SK-N-SH (cell line): ENCODE results near the gene GRIN2A. TPM values are rescaled to one million over a fixed set of nuclear protein-coding genes. Genes with fewer than 3 reads are reported as not detected.

ENCODE experiments used
- CTCF ChIA-PET: fragments of 300-600, 350-600 bp; formaldehyde crosslinking; extraction: SDS; loops from one replicate; lab custom pipeline; 2021; lab: Yijun Ruan, JAX
- POLR2A ChIA-PET: fragments of 350-600 bp; sonication (Branson Sonifier 250); formaldehyde crosslinking; extraction: SDS; loops from one replicate; lab custom pipeline; 2020; ENCODE audit warnings: antibody characterized with exemption, inconsistent platforms; lab: Yijun Ruan, JAX
- DNase-seq: peaks from one replicate; pipeline ENCODE4 v3.0.0; 2012
- H2AFZ ChIP-seq: fragments of 200-600 bp; sonication (generic); 2 replicates; pipeline ENCODE4 v1.8.1; 2016; ENCODE audit warnings: antibody characterized with exemption, mild to moderate bottlenecking, low read depth
- H3F3A ChIP-seq: fragments of 200-600 bp; sonication (generic); replicated peaks from 2 replicates; pipeline ENCODE3; 2016; ENCODE audit warnings: antibody characterized with exemption, mild to moderate bottlenecking; ENCODE audit not compliant: insufficient read depth
- H3K27ac ChIP-seq, 2 experiments: fragments of 200-500 bp in 1 of 2; fragments of 200-600 bp in 1 of 2; sonication (Bioruptor generic) in 1 of 2; sonication (generic), shearing (Covaris generic) in 1 of 2; 2 replicates each; pipeline versions ENCODE4 v1.5.1 to v1.6.1; 2014 to 2016; ENCODE audit warnings: low read depth in 2 of 2, inconsistent platforms in 1 of 2, low read length in 1 of 2, mild to moderate bottlenecking in 1 of 2, mixed read lengths in 1 of 2
- H3K27me3 ChIP-seq: fragments of 200-600 bp; sonication (generic), shearing (Covaris generic); 2 replicates; pipeline ENCODE4 v1.6.1; 2016; ENCODE audit warnings: mixed run types; ENCODE audit not compliant: insufficient read depth
- H3K36me3 ChIP-seq, 2 experiments: fragments of 200-500 bp in 1 of 2; fragments of 200-600 bp in 1 of 2; sonication (Bioruptor generic) in 1 of 2; sonication (generic) in 1 of 2; replicated peaks in 1 of 2; 2 replicates each; pipeline versions ENCODE3 to v1.5.1; 2014 to 2016; ENCODE audit warnings: low read length in 1 of 2, mild to moderate bottlenecking in 1 of 2; ENCODE audit not compliant: insufficient read depth in 2 of 2, control insufficient read depth in 1 of 2
- H3K4me1 ChIP-seq, 2 experiments: fragments of 200-500 bp in 1 of 2; fragments of 200-600 bp in 1 of 2; sonication (Bioruptor generic) in 1 of 2; sonication (generic), shearing (Covaris generic) in 1 of 2; 2 replicates each; pipeline versions ENCODE4 v1.5.1 to v1.6.1; 2014 to 2016; ENCODE audit warnings: low read depth in 1 of 2, low read length in 1 of 2, mixed run types in 1 of 2; ENCODE audit not compliant: insufficient read depth in 2 of 2, control insufficient read depth in 1 of 2
- H3K4me2 ChIP-seq: fragments of 200-600 bp; sonication (generic), shearing (Covaris generic); 2 replicates; pipeline ENCODE4 v1.6.1; 2017; ENCODE audit warnings: mixed run types
- H3K4me3 ChIP-seq, 2 experiments: fragments of 200-500 bp in 1 of 2; fragments of 200-600 bp in 1 of 2; sonication (Bioruptor generic) in 1 of 2; sonication (generic), shearing (Covaris generic) in 1 of 2; 2 replicates each; pipeline versions ENCODE4 v1.5.1 to v1.8.1; 2014 to 2016; ENCODE audit warnings: low read depth in 2 of 2, inconsistent platforms in 1 of 2, low read length in 1 of 2, mild to moderate bottlenecking in 1 of 2, mixed read lengths in 1 of 2, moderate library complexity in 1 of 2
- H3K79me2 ChIP-seq: fragments of 200-600 bp; sonication (generic); 2 replicates; pipeline ENCODE4 v1.8.1; 2017; ENCODE audit warnings: mild to moderate bottlenecking; ENCODE audit not compliant: insufficient read depth
- H3K9ac ChIP-seq: fragments of 200-600 bp; sonication (generic); 2 replicates; pipeline ENCODE4 v1.6.1; 2017; ENCODE audit warnings: mixed run types
- H3K9me2 ChIP-seq: fragments of 200-600 bp; sonication (generic); 2 replicates; pipeline ENCODE4 v1.6.1; 2017; ENCODE audit warnings: mixed run types
- H3K9me3 ChIP-seq: fragments of 200-600 bp; sonication (generic); 2 replicates; pipeline ENCODE4 v1.6.1; 2017; ENCODE audit warnings: mixed run types, mild to moderate bottlenecking, moderate library complexity
- H4K20me1 ChIP-seq: fragments of 200-600 bp; sonication (generic); 2 replicates; pipeline ENCODE4 v1.6.1; 2017; ENCODE audit warnings: mild to moderate bottlenecking, mixed run types; ENCODE audit not compliant: insufficient read depth
- CHD2 ChIP-seq: fragments of 150-350 bp; IDR thresholded peaks from 2 replicates; pipeline ENCODE4 v1.6.1; 2018; ENCODE audit warnings: low read length; ENCODE audit not compliant: partially characterized antibody
- CTCF ChIP-seq: fragments of 200-600 bp; sonication (generic); IDR thresholded peaks from 2 replicates; pipeline ENCODE4 v1.6.1; 2017; ENCODE audit warnings: antibody characterized with exemption, mild to moderate bottlenecking, moderate library complexity
- EZH2phosphoT487 ChIP-seq: fragments of 200-600 bp; sonication (generic); IDR thresholded peaks from 2 replicates; pipeline ENCODE4 v1.6.1; 2017; ENCODE audit warnings: low read depth, mixed run types, mild to moderate bottlenecking, antibody characterized with exemption, moderate library complexity, borderline replicate concordance
- FOSL2 ChIP-seq: IDR thresholded peaks from 2 replicates; pipeline ENCODE4 v1.4.0; 2012; ENCODE audit warnings: low read depth, mild to moderate bottlenecking, moderate library complexity, borderline replicate concordance
- FOXJ3 ChIP-seq: sonication (generic); formaldehyde crosslinking; IDR thresholded peaks from 2 replicates; pipeline ENCODE4 v1.5.1; 2020; ENCODE audit warnings: mild to moderate bottlenecking, missing genetic modification reagents
- GABPA ChIP-seq: IDR thresholded peaks from 2 replicates; pipeline ENCODE4 v1.4.0; 2012; ENCODE audit warnings: low read depth, mild to moderate bottlenecking
- GATA2 ChIP-seq: sonication (generic); formaldehyde crosslinking; IDR thresholded peaks from 2 replicates; pipeline ENCODE4 v1.5.0; 2020; ENCODE audit warnings: mild to moderate bottlenecking, missing genetic modification reagents
- IRF3 ChIP-seq: fragments of 150-350 bp; IDR thresholded peaks from 2 replicates; pipeline ENCODE4 v1.6.1; 2016; ENCODE audit warnings: mild to moderate bottlenecking, low read depth, low read length
- JUND ChIP-seq: IDR thresholded peaks from 2 replicates; pipeline ENCODE4 v1.4.0; 2012
- MEF2A ChIP-seq: IDR thresholded peaks from 2 replicates; pipeline ENCODE4 v1.4.0; 2012; ENCODE audit warnings: low read depth, borderline replicate concordance
- MXI1 ChIP-seq: IDR thresholded peaks from 2 replicates; pipeline ENCODE4 v1.6.1; 2012; ENCODE audit warnings: mild to moderate bottlenecking, low read depth, low read length, improper control_type of control experiment
- NFIC ChIP-seq: IDR thresholded peaks from 2 replicates; pipeline ENCODE4 v1.4.0; 2012; ENCODE audit warnings: borderline replicate concordance
- POLR2AphosphoS5 ChIP-seq: IDR thresholded peaks from 2 replicates; pipeline ENCODE4 v1.6.1; 2012; ENCODE audit warnings: low read depth, low read length
- RCOR1 ChIP-seq: fragments of 150-350 bp; IDR thresholded peaks from 2 replicates; pipeline ENCODE4 v1.6.1; 2017; ENCODE audit warnings: antibody characterized with exemption, low read length
- REST ChIP-seq: IDR thresholded peaks from 2 replicates; pipeline ENCODE4 v1.6.1; 2012; ENCODE audit warnings: mild to moderate bottlenecking, low read depth, low read length, moderate library complexity
- RXRA ChIP-seq: IDR thresholded peaks from 2 replicates; pipeline ENCODE4 v1.4.0; 2012; ENCODE audit warnings: low read depth, mild to moderate bottlenecking, borderline replicate concordance
- SMC3 ChIP-seq: IDR thresholded peaks from 2 replicates; pipeline ENCODE4 v1.6.1; 2012; ENCODE audit warnings: low read depth, low read length, improper control_type of control experiment
- TEAD4 ChIP-seq: IDR thresholded peaks from 2 replicates; pipeline ENCODE4 v1.4.0; 2012; ENCODE audit warnings: mild to moderate bottlenecking, borderline replicate concordance; ENCODE audit not compliant: insufficient read depth
- USF2 ChIP-seq: fragments of 150-350 bp; IDR thresholded peaks from 2 replicates; pipeline ENCODE4 v1.6.1; 2017; ENCODE audit warnings: antibody characterized with exemption, low read length, low read depth, borderline replicate concordance
- WGBS: methylation state at CpG from one replicate; pipeline ENCODE4 v1.1.6; 2017; ENCODE audit warnings: low lambda C conversion rate; 5-methylcytosine and 5-hydroxymethylcytosine counted together
- polyA plus RNA-seq, 3 experiments: library from polyadenylated mRNA; depleted of rRNA; stranded (reverse); fragments of >200 nt; gene quantifications; 2 replicates each; pipeline ENCODE4 v1.2.3, GENCODE V29; 2012

Gene GRIN2A
- polyA plus RNA-seq, 1 of the 3 experiments (the other 2 are of a cell fraction), result not detected

- Histone ChIP-seq H3K4me1 (no peaks in the 10 kb centered on the region), H2AFZ (no peak overlapping the region), H3K9me3 (no peaks in the 10 kb centered on the region), H4K20me1 (no peaks in the 10 kb centered on the region), H3K4me3 (no peak overlapping the region), H3K36me3 (no peaks in the 10 kb centered on the region), H3K27me3 (no peaks in the 10 kb centered on the region), H3K79me2 (no peaks in the 10 kb centered on the region), H3F3A (no peaks in the 10 kb centered on the region), H3K4me2 (no peak overlapping the region), H3K9me2 (no peaks in the 10 kb centered on the region), H3K27ac (no peak overlapping the region), H3K9ac (no peak overlapping the region)
- CTCF ChIA-PET, result interaction anchor here (1.1 kb wide), 1 partner anchor 557 kb away, joined by 3 read pairs; no protein-coding TSS in a partner anchor
- WGBS, result 18% methylated on average over 2 of the region's 2 CpGs
- POLR2A ChIA-PET, result no interaction called here
- no peak for TF ChIP-seq CTCF
- TF ChIP-seq GATA2 (CRISPR knock-in tag), result no peak
- TF ChIP-seq FOXJ3 (CRISPR knock-in tag), result no peak
- no peak for TF ChIP-seq EZH2phosphoT487
- no peak for TF ChIP-seq RXRA
- TF ChIP-seq IRF3, result no peak
- no peak for TF ChIP-seq JUND
- TF ChIP-seq MEF2A, result no peak
- TF ChIP-seq MXI1, result no peak
- no peak for TF ChIP-seq SMC3
- no peak for TF ChIP-seq NFIC
- no peak for TF ChIP-seq RCOR1
- no peak for TF ChIP-seq TEAD4
- TF ChIP-seq USF2, result no peak
- no peak for TF ChIP-seq FOSL2
- no peak for TF ChIP-seq GABPA
- no peak for TF ChIP-seq CHD2
- TF ChIP-seq REST, result no peak
- TF ChIP-seq POLR2AphosphoS5, result no peak
- no peak for DNase-seq
Measured at GRCh38 chr16:9816644-9817043, 365.6 kb downstream of the GRIN2A start.
